ENCODE measurements around the gene ZDHHC16. TPM values are rescaled to one million over a fixed set of nuclear protein-coding genes. Genes with fewer than 3 reads are reported as not detected.
"Not testable (repeated sequence)": the region's sequence is repeated elsewhere in the genome, so short reads cannot be mapped to it uniquely, and the experiment has no call there.

ZDHHC16 gene
- 30.7 TPM for polyA plus RNA-seq
- long read RNA-seq, donor 1, transcript ZDHHC16-206 (11 exons, 1,798 nt), result major isoform, 5 of 6 reads
- long read RNA-seq, donor 1, partial matches to known transcripts, result 0 of 6 reads
- long read RNA-seq, donor 1, other reads (novel, unspliced or antisense), result 0 of 6 reads
- long read RNA-seq, donor 2, transcript ZDHHC16-206 (11 exons, 1,798 nt), result major isoform, 6 of 39 reads
- long read RNA-seq, donor 2, partial matches to known transcripts, result 29 of 39 reads
- long read RNA-seq, donor 2, other reads (novel, unspliced or antisense), result 0 of 39 reads
- long read RNA-seq, donor 3, result 0 reads
- long read RNA-seq, donor 4, partial matches to known transcripts, result 0 of 3 reads
- long read RNA-seq, donor 4, other reads (novel, unspliced or antisense), result 0 of 3 reads
- long read RNA-seq, donor 5, partial matches to known transcripts, result 0 of 2 reads
- long read RNA-seq, donor 5, other reads (novel, unspliced or antisense), result 0 of 2 reads
- long read RNA-seq, donor 6, transcript ZDHHC16-206 (11 exons, 1,798 nt), result major isoform, 6 of 21 reads
- long read RNA-seq, donor 6, partial matches to known transcripts, result 11 of 21 reads
- long read RNA-seq, donor 6, other reads (novel, unspliced or antisense), result 0 of 21 reads
- long read RNA-seq, donor 7, partial matches to known transcripts, result 0 of 3 reads
- long read RNA-seq, donor 7, other reads (novel, unspliced or antisense), result 0 of 3 reads
- long read RNA-seq, donor 8, partial matches to known transcripts, result 33 of 38 reads
- long read RNA-seq, donor 8, other reads (novel, unspliced or antisense), result 0 of 38 reads
- long read RNA-seq, donor 9, transcript ZDHHC16-206 (11 exons, 1,798 nt), result major isoform, 5 of 13 reads
- long read RNA-seq, donor 9, partial matches to known transcripts, result 0 of 13 reads
- long read RNA-seq, donor 9, other reads (novel, unspliced or antisense), result 0 of 13 reads
- long read RNA-seq, donor 10, transcript ZDHHC16-202 (10 exons, 1,718 nt), result major isoform, 6 of 16 reads
- long read RNA-seq, donor 10, transcript ZDHHC16-206 (11 exons, 1,798 nt), result minor isoform, 5 of 16 reads
- long read RNA-seq, donor 10, partial matches to known transcripts, result 0 of 16 reads
- long read RNA-seq, donor 10, other reads (novel, unspliced or antisense), result 0 of 16 reads
- long read RNA-seq, donor 11, partial matches to known transcripts, result 0 of 10 reads
- long read RNA-seq, donor 11, other reads (novel, unspliced or antisense), result 0 of 10 reads

DNA sequence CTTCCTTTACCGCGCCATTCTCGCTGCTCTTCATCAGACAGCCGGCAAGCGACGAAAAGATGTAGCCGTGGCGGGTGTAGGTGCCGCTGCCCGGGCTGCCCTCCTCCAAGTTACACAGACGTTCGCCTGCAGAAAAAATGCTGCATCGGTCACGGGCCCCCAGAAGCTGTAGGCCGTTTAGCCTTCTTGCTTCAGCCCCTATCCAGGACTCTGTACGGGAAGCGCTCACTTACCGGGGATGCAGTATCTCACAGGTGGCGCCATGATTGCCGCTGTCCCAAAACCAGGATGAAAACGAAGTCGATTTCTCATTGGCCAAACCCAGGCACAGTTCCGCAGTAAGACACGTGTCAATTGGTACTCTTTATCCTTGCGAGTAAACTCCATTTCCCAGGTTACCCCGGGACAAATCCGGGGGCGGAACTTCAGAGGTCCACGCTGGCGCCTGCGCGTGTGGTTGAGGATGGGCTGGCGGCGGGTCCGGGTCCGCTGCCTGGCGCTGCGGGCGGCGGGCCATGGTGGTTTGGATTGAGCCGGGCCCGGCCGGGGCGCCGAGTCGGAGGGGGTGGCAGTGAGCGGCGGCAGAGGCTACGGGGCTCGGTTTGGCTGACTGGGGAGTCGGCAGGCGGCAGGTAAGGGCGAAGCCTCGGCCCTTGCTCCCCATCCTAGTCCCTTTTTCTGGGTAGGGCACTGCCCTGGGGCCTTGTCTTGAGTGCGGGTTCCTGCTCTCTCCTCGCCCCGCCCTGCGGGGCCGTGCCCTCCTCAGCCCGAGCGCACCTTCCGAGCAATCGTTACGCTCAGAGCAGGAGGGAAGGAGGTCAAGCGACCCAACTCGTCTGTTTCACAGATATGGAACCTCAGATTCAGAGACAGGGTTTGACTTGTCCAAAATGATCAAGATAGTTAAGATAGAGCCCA, at the start of gene ZDHHC16, which contains the start of gene EXOSC1:
TSS of gene ZDHHC16 (plus strand) at position 454 of the 918 bp plus-strand sequence. CDS start 5,501 bp downstream, outside the sequence.
TSS of gene EXOSC1 (minus strand) at position 285 of the 918 bp plus-strand sequence. CDS start at position 264, 21 bp downstream.
- H3K9me3 ChIP-seq (ENCODE audit: control insufficient read depth, low read depth, low read length), result no peaks in the 10 kb centered on the region
- H3K4me3 ChIP-seq (ENCODE audit: low read length), result peak within 1 kb of the TSS; percentile 90
- H3K36me3 ChIP-seq (ENCODE audit: control insufficient read depth, insufficient read depth, low read length), result peaks cover 12% of the 10 kb centered on the region
- no CpG with 5 or more reads among the region's 66 CpGs for WGBS (ENCODE audit: insufficient coverage, low lambda C conversion rate)
- H3K27ac ChIP-seq (ENCODE audit: low read length), result peak within 1 kb of the TSS; percentile 21
- H3K4me1 ChIP-seq (ENCODE audit: control insufficient read depth, insufficient read depth, low read length), result peaks cover 14% of the 10 kb centered on the region
- DNase-seq, result peak; percentile 93 to 95
- no peaks in the 10 kb centered on the region for H3K27me3 ChIP-seq (ENCODE audit: control insufficient read depth, insufficient read depth, low read length)

DNA sequence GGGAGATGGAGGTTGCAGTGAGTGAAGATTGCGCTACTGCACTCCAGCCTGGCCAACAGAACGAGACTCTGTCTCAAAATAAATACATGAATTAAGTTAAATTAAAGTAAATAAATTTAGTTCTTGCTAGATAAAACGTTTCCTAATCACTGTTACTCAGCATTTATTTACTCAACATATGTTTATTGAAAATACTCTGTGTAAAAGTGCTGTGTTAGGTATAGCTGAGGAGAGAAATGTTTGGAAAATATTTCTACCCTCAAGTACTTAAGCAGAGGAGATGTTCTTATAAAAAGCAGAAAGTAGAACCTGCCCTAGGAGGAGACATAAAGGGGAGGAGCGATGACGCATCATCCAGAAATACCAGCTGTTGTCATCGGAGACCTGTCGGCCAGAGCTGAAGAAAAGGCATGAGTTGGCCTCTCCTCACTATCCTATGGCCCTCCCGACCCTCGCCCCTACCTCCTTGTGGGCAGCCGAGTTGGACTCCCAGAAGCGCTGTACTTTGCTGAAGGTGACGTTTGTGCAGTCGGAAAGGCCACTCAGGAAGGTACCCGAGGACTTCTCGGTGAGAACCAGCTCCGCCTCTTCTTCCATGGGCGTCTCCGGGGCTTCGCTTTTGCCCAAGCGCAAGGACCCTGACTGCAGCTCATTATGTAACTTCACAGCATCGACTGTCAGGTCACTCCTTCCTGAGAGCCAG, 46.0 kb upstream of the ZDHHC16 start:
- H3K27me3 ChIP-seq (ENCODE audit: control insufficient read depth, insufficient read depth, low read length), result no peaks in the 10 kb centered on the region
- peak; percentile 81 to 89 for DNase-seq
- peak overlapping the region; percentile 64 for H3K27ac ChIP-seq (ENCODE audit: low read length)
- peaks cover 12% of the 10 kb centered on the region for H3K36me3 ChIP-seq (ENCODE audit: control insufficient read depth, insufficient read depth, low read length)
- peaks cover 3% of the 10 kb centered on the region for H3K4me1 ChIP-seq (ENCODE audit: control insufficient read depth, insufficient read depth, low read length)
- 33% methylated on average over 1 of the region's 21 CpGs for WGBS (ENCODE audit: insufficient coverage, low lambda C conversion rate)
- no peaks in the 10 kb centered on the region for H3K9me3 ChIP-seq (ENCODE audit: control insufficient read depth, low read depth, low read length)
- peak overlapping the region; percentile 75 for H3K4me3 ChIP-seq (ENCODE audit: low read length)

DNA sequence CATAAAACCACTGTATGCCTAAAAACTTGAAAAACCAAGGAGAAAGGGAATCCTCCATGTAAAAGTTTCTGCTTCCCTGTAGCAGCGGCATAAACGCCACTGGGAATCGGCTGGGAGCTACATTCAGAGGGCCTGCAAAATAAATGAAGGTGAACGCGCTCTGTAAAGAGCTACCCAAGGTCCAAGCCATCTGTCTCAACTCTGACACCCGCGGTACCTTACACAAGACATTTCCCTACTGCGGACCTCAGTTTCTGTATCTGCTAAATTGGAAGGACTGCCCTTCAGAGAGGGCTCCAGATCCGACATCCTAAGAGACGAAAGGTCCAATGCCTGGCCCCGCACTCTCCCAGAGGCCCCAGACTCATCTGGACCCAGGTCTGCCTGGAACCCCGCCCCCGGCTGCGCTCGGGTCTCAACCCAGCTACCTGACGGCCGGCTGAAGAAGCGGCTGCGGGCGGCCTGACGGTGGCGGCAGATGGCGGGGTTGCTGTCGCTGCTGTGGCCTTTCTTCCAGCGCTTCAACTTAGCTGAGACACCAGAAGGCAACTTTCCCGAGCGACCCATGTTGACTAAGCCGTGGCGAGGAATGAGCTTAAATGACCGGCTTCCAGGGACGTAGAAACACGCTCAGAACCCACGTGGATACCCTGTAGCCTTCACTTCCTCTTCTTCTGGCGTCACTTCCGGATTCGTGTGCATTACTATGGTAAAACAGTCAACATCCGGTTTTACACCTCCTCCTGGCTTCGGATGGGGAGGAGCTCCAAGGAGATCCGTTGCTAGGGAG, 45.1 kb upstream of the ZDHHC16 start, which contains the start of gene RRP12:
TSS of gene RRP12 (minus strand) at position 676 of the 790 bp plus-strand sequence. CDS start at position 567, 109 bp downstream.
- peak; percentile 96 to 97 for DNase-seq
- H3K4me3 ChIP-seq (ENCODE audit: low read length), result peak within 1 kb of the TSS; percentile 75
- no peaks in the 10 kb centered on the region for H3K27me3 ChIP-seq (ENCODE audit: control insufficient read depth, insufficient read depth, low read length)
- peaks cover 7% of the 10 kb centered on the region for H3K36me3 ChIP-seq (ENCODE audit: control insufficient read depth, insufficient read depth, low read length)
- WGBS (ENCODE audit: insufficient coverage, low lambda C conversion rate), result no CpG with 5 or more reads among the region's 39 CpGs
- peak within 1 kb of the TSS; percentile 64 for H3K27ac ChIP-seq (ENCODE audit: low read length)
- H3K4me1 ChIP-seq (ENCODE audit: control insufficient read depth, insufficient read depth, low read length), result peaks cover 3% of the 10 kb centered on the region
- H3K9me3 ChIP-seq (ENCODE audit: control insufficient read depth, low read depth, low read length), result no peaks in the 10 kb centered on the region

DNA sequence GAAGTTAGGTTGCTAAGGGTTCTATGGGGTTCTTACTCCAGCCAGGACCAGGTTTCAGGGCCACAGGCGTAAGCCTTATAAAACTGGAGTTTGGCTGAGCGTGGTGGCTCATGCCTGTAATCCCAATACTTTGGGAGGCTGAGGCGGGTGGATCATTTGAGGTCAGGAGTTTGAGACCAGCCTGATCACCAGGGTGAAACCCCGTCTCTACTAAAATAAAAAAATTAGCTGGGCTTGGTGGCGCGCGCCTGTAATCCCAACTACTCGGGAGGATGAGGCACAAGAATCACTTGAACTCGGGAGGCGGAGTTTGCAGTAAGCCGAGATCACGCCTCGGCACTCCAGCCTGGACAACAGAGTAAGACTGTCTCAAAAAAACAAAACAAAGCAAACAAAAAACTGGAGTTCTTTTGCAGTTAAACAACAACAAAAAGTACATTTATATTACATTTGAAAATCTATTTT, 44.5 kb upstream of the ZDHHC16 start:
- Histone ChIP-seq H3K4me3 (ENCODE audit: low read length) (peak overlapping the region; percentile 75), H3K4me1 (ENCODE audit: control insufficient read depth, insufficient read depth, low read length) (peaks cover 3% of the 10 kb centered on the region), H3K36me3 (ENCODE audit: control insufficient read depth, insufficient read depth, low read length) (peaks cover under 1% of the 10 kb centered on the region), H3K27ac (ENCODE audit: low read length) (peak overlapping the region; percentile 30), H3K9me3 (ENCODE audit: control insufficient read depth, low read depth, low read length) (no peaks in the 10 kb centered on the region), H3K27me3 (ENCODE audit: control insufficient read depth, insufficient read depth, low read length) (no peaks in the 10 kb centered on the region)
- WGBS (ENCODE audit: insufficient coverage, low lambda C conversion rate), result 96% methylated on average over 4 of the region's 13 CpGs
- DNase-seq, result no peak

DNA sequence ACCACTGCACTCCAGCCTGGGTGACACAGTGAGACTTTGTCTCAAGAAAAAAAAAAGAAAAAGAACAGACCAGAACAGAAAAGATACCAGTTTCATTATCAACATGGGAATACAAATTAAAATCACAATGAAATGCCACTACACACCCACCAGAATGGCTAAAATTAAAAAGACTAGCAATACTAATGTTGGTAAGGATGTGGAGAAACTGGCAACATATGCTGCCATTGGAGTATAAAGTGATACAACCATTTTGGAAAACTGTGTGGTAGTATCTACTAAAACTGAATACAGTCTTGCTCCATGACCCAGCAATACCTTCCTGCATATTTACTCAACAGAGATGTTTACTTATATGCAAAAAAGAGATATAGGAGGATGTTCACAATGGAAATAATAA, 41.9 kb upstream of the ZDHHC16 start:
- Histone ChIP-seq H3K4me1 (ENCODE audit: control insufficient read depth, insufficient read depth, low read length) (peaks cover 8% of the 10 kb centered on the region), H3K4me3 (ENCODE audit: low read length) (no peak overlapping the region), H3K27ac (ENCODE audit: low read length) (no peak overlapping the region), H3K9me3 (ENCODE audit: control insufficient read depth, low read depth, low read length) (no peaks in the 10 kb centered on the region), H3K27me3 (ENCODE audit: control insufficient read depth, insufficient read depth, low read length) (no peaks in the 10 kb centered on the region), H3K36me3 (ENCODE audit: control insufficient read depth, insufficient read depth, low read length) (no peaks in the 10 kb centered on the region)
- DNase-seq, result no peak

DNA sequence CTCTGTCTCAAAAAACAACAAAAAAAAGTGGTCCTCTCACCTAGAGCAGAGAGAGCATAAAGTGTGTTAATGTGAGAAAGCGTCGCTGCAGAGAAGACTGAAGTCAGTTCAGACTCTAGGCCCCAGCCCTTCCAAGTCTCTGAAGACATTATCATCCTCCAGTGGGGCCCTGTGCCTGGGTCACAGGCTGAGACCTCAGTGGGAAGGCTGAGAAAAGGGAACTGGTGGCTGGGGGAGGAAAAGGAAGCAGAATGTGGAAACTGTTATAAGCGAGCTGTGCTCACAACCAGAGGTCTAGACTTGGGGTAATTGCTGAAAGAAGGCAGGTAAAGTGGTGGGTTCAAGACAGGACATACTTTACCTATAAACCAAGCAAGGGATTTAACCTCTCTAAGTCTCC, 39.9 kb upstream of the ZDHHC16 start:
- H3K27me3 ChIP-seq (ENCODE audit: control insufficient read depth, insufficient read depth, low read length), result no peaks in the 10 kb centered on the region
- no peak overlapping the region for H3K4me3 ChIP-seq (ENCODE audit: low read length)
- no peak for DNase-seq
- peaks cover 5% of the 10 kb centered on the region for H3K4me1 ChIP-seq (ENCODE audit: control insufficient read depth, insufficient read depth, low read length)
- no peaks in the 10 kb centered on the region for H3K9me3 ChIP-seq (ENCODE audit: control insufficient read depth, low read depth, low read length)
- no peaks in the 10 kb centered on the region for H3K36me3 ChIP-seq (ENCODE audit: control insufficient read depth, insufficient read depth, low read length)
- no peak overlapping the region for H3K27ac ChIP-seq (ENCODE audit: low read length)
- WGBS (ENCODE audit: insufficient coverage, low lambda C conversion rate), result 43% methylated on average over 1 of the region's 3 CpGs

DNA sequence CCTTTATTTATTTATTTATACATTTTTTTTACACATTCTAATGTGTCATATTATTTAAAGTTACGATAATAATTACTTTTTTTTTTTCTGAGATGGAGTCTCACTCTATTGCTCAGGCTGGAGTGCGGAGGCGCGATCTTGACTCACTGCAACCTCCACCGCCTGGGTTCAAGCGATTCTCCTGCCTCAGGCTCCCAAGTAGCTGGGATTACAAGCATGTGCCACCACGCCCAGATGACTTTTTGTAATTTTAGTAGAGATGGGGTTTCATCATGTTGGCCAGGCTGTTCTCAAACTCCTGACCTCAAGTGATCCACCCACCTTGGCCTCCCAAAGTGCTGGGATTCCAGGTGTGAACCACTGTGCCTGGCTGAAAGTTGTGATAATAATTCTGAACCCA, 39.5 kb upstream of the ZDHHC16 start:
- H3K9me3 ChIP-seq (ENCODE audit: control insufficient read depth, low read depth, low read length); H3K27ac ChIP-seq (ENCODE audit: low read length); DNase-seq; H3K4me1 ChIP-seq (ENCODE audit: control insufficient read depth, insufficient read depth, low read length); H3K27me3 ChIP-seq (ENCODE audit: control insufficient read depth, insufficient read depth, low read length); H3K4me3 ChIP-seq (ENCODE audit: low read length); H3K36me3 ChIP-seq (ENCODE audit: control insufficient read depth, insufficient read depth, low read length): not testable (repeated sequence)
- 100% methylated on average over 1 of the region's 7 CpGs for WGBS (ENCODE audit: insufficient coverage, low lambda C conversion rate)

DNA sequence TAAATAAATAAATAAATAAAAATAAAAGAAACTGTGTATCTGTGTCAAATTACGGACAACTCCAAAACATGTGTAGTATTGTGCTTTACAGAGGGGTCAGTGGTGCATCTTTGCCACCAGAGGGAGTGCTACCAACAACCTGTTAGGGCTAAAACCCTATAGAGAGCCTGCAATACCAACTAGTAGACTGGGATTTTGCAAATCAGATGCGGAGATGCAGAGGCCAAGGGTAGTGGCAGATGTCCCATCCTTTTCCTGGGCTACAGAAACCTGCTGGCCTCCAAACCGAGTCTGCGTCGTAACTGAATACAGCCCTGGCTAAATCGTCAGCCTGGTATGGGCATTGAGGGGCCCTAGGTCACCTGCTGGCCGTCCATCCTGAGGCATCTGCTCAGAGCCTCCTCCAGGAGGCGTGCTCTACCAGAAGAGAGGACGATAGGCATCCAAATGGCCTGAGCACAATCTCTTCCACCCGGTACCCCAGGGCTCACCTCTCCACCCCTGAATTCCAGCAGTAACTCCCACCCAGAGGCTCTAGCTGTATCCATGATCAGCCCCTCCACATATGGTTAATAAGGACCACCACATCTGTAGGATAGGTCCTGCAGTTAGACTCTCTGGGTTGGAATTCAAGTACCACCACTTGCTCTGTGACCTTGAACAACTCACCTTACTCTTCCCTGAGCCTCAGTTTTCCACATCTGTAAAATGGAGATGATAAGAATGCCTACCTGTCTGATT, 38.6 kb upstream of the ZDHHC16 start:
- no peaks in the 10 kb centered on the region for H3K27me3 ChIP-seq (ENCODE audit: control insufficient read depth, insufficient read depth, low read length)
- peak overlapping the region; percentile 60 for H3K27ac ChIP-seq (ENCODE audit: low read length)
- DNase-seq, result peak; percentile 48 to 84
- no CpG with 5 or more reads among the region's 10 CpGs for WGBS (ENCODE audit: insufficient coverage, low lambda C conversion rate)
- no peaks in the 10 kb centered on the region for H3K9me3 ChIP-seq (ENCODE audit: control insufficient read depth, low read depth, low read length)
- H3K4me3 ChIP-seq (ENCODE audit: low read length), result peak overlapping the region; percentile 28
- no peaks in the 10 kb centered on the region for H3K36me3 ChIP-seq (ENCODE audit: control insufficient read depth, insufficient read depth, low read length)
- peaks cover 5% of the 10 kb centered on the region for H3K4me1 ChIP-seq (ENCODE audit: control insufficient read depth, insufficient read depth, low read length)

Measured in large intestine (tissue), 12 donors.